Muscle layer of colon (tissue), 2 donors: ENCODE measurements around the gene PARPBP.
"Not testable (repeated sequence)": the region's sequence is repeated elsewhere in the genome, so short reads cannot be mapped to it uniquely, and the experiment has no call there.

Source experiments
- H3K27ac ChIP-seq: one replicate; pipeline ENCODE4 v1.7.0; 2013; ENCODE audit warnings: low read depth, mild to moderate bottlenecking, low read length, moderate library complexity
- H3K27me3 ChIP-seq, 2 donors: one replicate each; pipeline ENCODE4 v1.7.0; 2013; ENCODE audit warnings: low read length in 2 of 2, mild to moderate bottlenecking in 2 of 2; ENCODE audit not compliant: insufficient read depth in 2 of 2, control insufficient read depth in 1 of 2
- H3K36me3 ChIP-seq: one replicate; pipeline ENCODE4 v1.7.0; 2013; ENCODE audit warnings: mild to moderate bottlenecking, low read length; ENCODE audit not compliant: insufficient read depth
- H3K4me1 ChIP-seq: one replicate; pipeline ENCODE4 v1.7.0; 2013; ENCODE audit warnings: mild to moderate bottlenecking, low read length; ENCODE audit not compliant: insufficient read depth
- H3K4me3 ChIP-seq, 2 donors: one replicate each; pipeline ENCODE4 v1.7.0; 2013; ENCODE audit warnings: low read length in 2 of 2, low read depth in 1 of 2, mild to moderate bottlenecking in 1 of 2, moderate library complexity in 1 of 2
- H3K9ac ChIP-seq: one replicate; pipeline ENCODE4 v1.7.0; 2013; ENCODE audit warnings: low read length
- H3K9me3 ChIP-seq: one replicate; pipeline ENCODE4 v1.7.0; 2013; ENCODE audit warnings: mild to moderate bottlenecking, low read length
- donor health status: abdominal sarcoma.
- donor health status: Adenocarcinoma of cecum.

Gene PARPBP

GRCh38 chr12:102116392-102116791 is 3.6 kb upstream of the PARPBP start:
- Histone ChIP-seq H3K36me3 (peaks cover 7% of the 10 kb centered on the region), H3K27ac (no peak overlapping the region), H3K27me3 (no peaks in the 10 kb centered on the region), H3K9ac (no peak overlapping the region), H3K4me1 (peaks cover 18% of the 10 kb centered on the region), H3K9me3 (no peaks in the 10 kb centered on the region), H3K4me3 (no peak overlapping the region)

- no peak overlapping the region for H3K9ac ChIP-seq
- peaks cover 18% of the 10 kb centered on the region for H3K4me1 ChIP-seq
- peaks cover 6% of the 10 kb centered on the region for H3K36me3 ChIP-seq
- peak overlapping the region in 1 of 2 donors; percentile 98 for H3K4me3 ChIP-seq
- no peaks in the 10 kb centered on the region for H3K27me3 ChIP-seq
- H3K9me3 ChIP-seq = no peaks in the 10 kb centered on the region
- no peak overlapping the region for H3K27ac ChIP-seq
Observed at GRCh38 chr12:102118874-102119273, 1.1 kb upstream of the PARPBP start.

- Histone ChIP-seq H3K4me1 (peaks cover 18% of the 10 kb centered on the region), H3K9ac (no peak overlapping the region), H3K27ac (no peak overlapping the region)
Observed at GRCh38 chr12:102120564-102120873, 536 bp downstream of the PARPBP start.

GRCh38 chr12:102120886-102121285 is 903 bp downstream of the PARPBP start:
- no peak overlapping the region for H3K9ac ChIP-seq
- H3K27ac ChIP-seq = no peak overlapping the region

More at GRCh38 chr12:102120564-102120873, 536 bp downstream of the PARPBP start:
- H3K9me3 ChIP-seq = no peaks in the 10 kb centered on the region
- H3K27me3 ChIP-seq = no peaks in the 10 kb centered on the region
- H3K36me3 ChIP-seq = peaks cover 3% of the 10 kb centered on the region
- H3K4me3 ChIP-seq = peak overlapping the region; percentile 72 to 98

GRCh38 chr12:102121328-102121727 is 1.3 kb downstream of the PARPBP start:
- H3K4me3 ChIP-seq, H3K9ac ChIP-seq, H3K27ac ChIP-seq, H3K27me3 ChIP-seq, H3K9me3 ChIP-seq, H3K36me3 ChIP-seq: not testable (repeated sequence)
- peaks cover 18% of the 10 kb centered on the region for H3K4me1 ChIP-seq

More at GRCh38 chr12:102120886-102121285, 903 bp downstream of the PARPBP start:
- Histone ChIP-seq H3K27me3 (no peaks in the 10 kb centered on the region), H3K4me1 (peaks cover 18% of the 10 kb centered on the region), H3K36me3 (peaks cover 3% of the 10 kb centered on the region), H3K9me3 (no peaks in the 10 kb centered on the region), H3K4me3 (peak overlapping the region in 1 of 2 donors; percentile 98)

- H3K9me3 ChIP-seq, H3K27ac ChIP-seq: not testable (repeated sequence)
Observed at GRCh38 chr12:102130720-102131119, 10.7 kb downstream of the PARPBP start.

GRCh38 chr12:102131442-102131841 is 11.5 kb downstream of the PARPBP start:
- not testable (repeated sequence) for H3K9ac ChIP-seq, H3K4me1 ChIP-seq, H3K27me3 ChIP-seq, H3K4me3 ChIP-seq, H3K36me3 ChIP-seq, H3K27ac ChIP-seq, H3K9me3 ChIP-seq

More at GRCh38 chr12:102130720-102131119, 10.7 kb downstream of the PARPBP start:
- H3K9ac ChIP-seq, H3K4me3 ChIP-seq, H3K4me1 ChIP-seq, H3K36me3 ChIP-seq, H3K27me3 ChIP-seq: not testable (repeated sequence)

- not testable (repeated sequence) for H3K4me1 ChIP-seq, H3K27ac ChIP-seq, H3K9me3 ChIP-seq, H3K27me3 ChIP-seq, H3K9ac ChIP-seq, H3K4me3 ChIP-seq, H3K36me3 ChIP-seq
Observed at GRCh38 chr12:102137619-102138018, 17.6 kb downstream of the PARPBP start.

- not testable (repeated sequence) for H3K4me3 ChIP-seq, H3K4me1 ChIP-seq, H3K27me3 ChIP-seq, H3K9me3 ChIP-seq, H3K36me3 ChIP-seq, H3K9ac ChIP-seq, H3K27ac ChIP-seq
Observed at GRCh38 chr12:102142866-102143373, 22.9 kb downstream of the PARPBP start.

- Histone ChIP-seq H3K27me3 (no peaks in the 10 kb centered on the region), H3K9me3 (no peaks in the 10 kb centered on the region), H3K9ac (no peak overlapping the region), H3K36me3 (no peaks in the 10 kb centered on the region), H3K27ac (no peak overlapping the region), H3K4me3 (no peak overlapping the region), H3K4me1 (no peaks in the 10 kb centered on the region)
Observed at GRCh38 chr12:102144221-102144620, 24.2 kb downstream of the PARPBP start.

- not testable (repeated sequence) for H3K9me3 ChIP-seq, H3K4me1 ChIP-seq, H3K27me3 ChIP-seq, H3K27ac ChIP-seq, H3K4me3 ChIP-seq, H3K36me3 ChIP-seq, H3K9ac ChIP-seq
Observed at GRCh38 chr12:102147062-102147587, 27.1 kb downstream of the PARPBP start.

GRCh38 chr12:102155206-102155605 is 35.2 kb downstream of the PARPBP start:
- not testable (repeated sequence) for H3K36me3 ChIP-seq, H3K27ac ChIP-seq, H3K27me3 ChIP-seq, H3K4me1 ChIP-seq, H3K9ac ChIP-seq, H3K9me3 ChIP-seq, H3K4me3 ChIP-seq
